GM12878 (cell line): ENCODE data around the gene LAMP1. TPM values are rescaled to one million over a fixed set of nuclear protein-coding genes. Genes with fewer than 3 reads are reported as not detected.

ENCODE experiments used
- CBX5 ChIP-seq: sonication (generic); IDR thresholded peaks from 2 replicates; pipeline ENCODE4 v1.6.1; 2016; ENCODE audit warnings: low read depth, moderate library complexity, mild to moderate bottlenecking, inconsistent platforms
- CREB1 ChIP-seq: IDR thresholded peaks from 2 replicates; pipeline ENCODE4 v1.6.1; 2012; ENCODE audit warnings: low read depth, mild to moderate bottlenecking, inconsistent platforms
- HCFC1 ChIP-seq: fragments of 150-350 bp; IDR thresholded peaks from 2 replicates; pipeline ENCODE4 v1.6.1; 2014; ENCODE audit warnings: low read length
- PML ChIP-seq: IDR thresholded peaks from 2 replicates; pipeline ENCODE4 v1.6.1; 2012; ENCODE audit warnings: low read length, inconsistent platforms
- POLR2AphosphoS5 ChIP-seq: IDR thresholded peaks from 2 replicates; pipeline ENCODE4 v1.6.1; 2011; ENCODE audit warnings: mild to moderate bottlenecking, low read length, inconsistent platforms
- RUNX3 ChIP-seq: IDR thresholded peaks from 2 replicates; pipeline ENCODE4 v1.6.1; 2012; ENCODE audit warnings: low read length, inconsistent platforms
- ZNF217 ChIP-seq: fragments of 450-650 bp; IDR thresholded peaks from 2 replicates; pipeline ENCODE4 v1.6.1; 2017; ENCODE audit warnings: antibody characterized with exemption, mild to moderate bottlenecking
- ZNF687 ChIP-seq: fragments of 450-650 bp; IDR thresholded peaks from 2 replicates; pipeline ENCODE4 v1.6.1; 2017; ENCODE audit warnings: mild to moderate bottlenecking, moderate library complexity
- polyA plus RNA-seq, 11 experiments: library from polyadenylated mRNA; depleted of rRNA in 4 of 11; unstranded in 6 of 11; stranded (reverse) in 5 of 11; fragments of >200 nt; fragmentation: Nextera tagmentation in 4 of 11; fragmentation: Illumina TruSeq in 1 of 11; extraction: Ambion mirVana in 4 of 11; extraction: Trizol in 1 of 11; gene quantifications; 1 replicate in 1 of 11; 2 replicates in 10 of 11; pipeline versions ENCODE4 v1.2.1 to v1.2.3, GENCODE V29; 2011 to 2016; ENCODE audit warnings: inconsistent platforms in 2 of 11, missing spikeins in 2 of 11, low read depth in 1 of 11
- total RNA-seq, 4 experiments: library from RNA; depleted of rRNA in 3 of 4; stranded (reverse); fragments of >200 nt in 3 of 4; fragmentation: Illumina TruSeq in 1 of 4; extraction: Trizol in 1 of 4; gene quantifications; 2 replicates each; pipeline versions ENCODE4 v1.2.1 to v1.2.3, GENCODE V29; 2013 to 2021
- TF ChIP-seq, protein P1 (sequence below): IDR thresholded peaks from 2 replicates; pipeline ENCODE4 v1.6.1; 2011; ENCODE audit warnings: low read depth, mild to moderate bottlenecking, low read length, moderate library complexity, borderline replicate concordance; ENCODE audit errors: extremely low read depth
- TF ChIP-seq, protein P2 (sequence below): fragments of 450-650 bp; IDR thresholded peaks from 2 replicates; pipeline ENCODE4 v1.6.1; 2016; ENCODE audit warnings: mild to moderate bottlenecking

Gene LAMP1
- total and polyA plus RNA-seq, 10 of the 15 experiments (the other 5 are each of a cell fraction or from before 2014, with no cell fraction given) = 2.5 to 83.0 (median 32.7) TPM

GRCh38 chr13:113297370-113298042, 467 bp downstream of the LAMP1 start (continued):
- no peak for TF ChIP-seq ZNF687
- no peak for TF ChIP-seq PML
- peak; percentile 84 for TF ChIP-seq POLR2AphosphoS5
- TF ChIP-seq, protein P1, sequence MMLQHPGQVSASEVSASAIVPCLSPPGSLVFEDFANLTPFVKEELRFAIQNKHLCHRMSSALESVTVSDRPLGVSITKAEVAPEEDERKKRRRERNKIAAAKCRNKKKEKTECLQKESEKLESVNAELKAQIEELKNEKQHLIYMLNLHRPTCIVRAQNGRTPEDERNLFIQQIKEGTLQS = no peak
- 0 out of 2 replicates have a peak, but pooled peaks have one; percentile 4 for TF ChIP-seq ZNF217
- no peak for TF ChIP-seq CBX5
- peak; percentile 30; the same call in 1 of the 2 replicates for TF ChIP-seq RUNX3
- TF ChIP-seq, protein P2, sequence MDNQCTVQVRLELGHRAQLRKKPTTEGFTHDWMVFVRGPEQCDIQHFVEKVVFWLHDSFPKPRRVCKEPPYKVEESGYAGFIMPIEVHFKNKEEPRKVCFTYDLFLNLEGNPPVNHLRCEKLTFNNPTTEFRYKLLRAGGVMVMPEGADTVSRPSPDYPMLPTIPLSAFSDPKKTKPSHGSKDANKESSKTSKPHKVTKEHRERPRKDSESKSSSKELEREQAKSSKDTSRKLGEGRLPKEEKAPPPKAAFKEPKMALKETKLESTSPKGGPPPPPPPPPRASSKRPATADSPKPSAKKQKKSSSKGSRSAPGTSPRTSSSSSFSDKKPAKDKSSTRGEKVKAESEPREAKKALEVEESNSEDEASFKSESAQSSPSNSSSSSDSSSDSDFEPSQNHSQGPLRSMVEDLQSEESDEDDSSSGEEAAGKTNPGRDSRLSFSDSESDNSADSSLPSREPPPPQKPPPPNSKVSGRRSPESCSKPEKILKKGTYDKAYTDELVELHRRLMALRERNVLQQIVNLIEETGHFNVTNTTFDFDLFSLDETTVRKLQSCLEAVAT = no peak; the same call in 1 of the 2 replicates
- no peak for TF ChIP-seq HCFC1
- no peak for TF ChIP-seq CREB1
